Measurements from ENCODE around the gene RMND5A. TPM values are rescaled to one million over a fixed set of nuclear protein-coding genes. Genes with fewer than 3 reads are reported as not detected.

Gene RMND5A, protein sequence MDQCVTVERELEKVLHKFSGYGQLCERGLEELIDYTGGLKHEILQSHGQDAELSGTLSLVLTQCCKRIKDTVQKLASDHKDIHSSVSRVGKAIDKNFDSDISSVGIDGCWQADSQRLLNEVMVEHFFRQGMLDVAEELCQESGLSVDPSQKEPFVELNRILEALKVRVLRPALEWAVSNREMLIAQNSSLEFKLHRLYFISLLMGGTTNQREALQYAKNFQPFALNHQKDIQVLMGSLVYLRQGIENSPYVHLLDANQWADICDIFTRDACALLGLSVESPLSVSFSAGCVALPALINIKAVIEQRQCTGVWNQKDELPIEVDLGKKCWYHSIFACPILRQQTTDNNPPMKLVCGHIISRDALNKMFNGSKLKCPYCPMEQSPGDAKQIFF
- total RNA-seq (2022; extraction: Qiagen RNA extraction; ENCODE audit: low read depth), result 19.6 to 28.9 TPM (median 25.6 TPM) in 5 replicates

DNA sequence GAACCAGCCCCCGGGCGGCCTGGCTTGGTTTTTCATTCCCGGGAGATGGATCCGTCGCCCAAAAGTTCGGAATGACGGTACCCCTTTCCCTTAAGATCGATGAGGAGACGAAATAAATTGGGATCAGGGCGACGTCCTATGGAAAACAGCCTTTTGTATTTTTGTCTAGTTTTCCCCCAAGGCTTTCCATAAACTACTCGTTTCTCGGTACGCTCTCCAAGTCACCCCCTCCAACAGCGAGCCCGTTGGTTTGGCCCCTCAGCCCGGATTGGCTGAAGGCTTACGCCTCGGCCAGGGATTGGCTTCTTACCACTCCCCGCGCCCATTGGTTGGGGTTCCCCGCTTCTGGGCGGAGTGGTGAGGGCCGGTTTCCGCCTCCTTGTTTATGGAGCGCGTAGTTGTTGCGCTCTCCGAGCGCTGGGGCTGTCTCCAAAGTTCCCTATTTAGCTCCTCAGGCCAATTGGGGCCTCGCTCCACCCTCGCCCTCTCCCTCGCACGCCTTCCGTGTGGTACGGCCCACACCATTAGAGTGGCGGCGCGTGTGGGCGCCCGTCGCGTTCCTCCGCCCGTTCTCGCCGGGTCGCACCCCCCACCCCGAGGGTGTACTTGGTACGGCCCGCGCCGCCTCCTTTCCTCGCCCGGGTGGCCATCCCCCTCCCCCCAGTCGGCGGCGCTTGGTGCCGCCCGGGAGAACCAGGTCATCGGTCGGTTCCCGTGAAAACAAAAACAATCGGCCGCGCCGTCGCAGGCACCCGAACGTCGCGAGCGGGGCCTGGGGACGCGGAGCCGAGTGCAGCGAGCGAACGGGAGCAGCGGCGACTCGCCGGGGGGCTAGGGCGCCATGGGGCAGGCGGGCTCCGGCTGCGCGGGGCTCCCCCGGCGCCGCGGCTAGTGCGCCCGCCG is at the start of gene RMND5A:
TSS of gene RMND5A (plus strand) at position 655 of the 903 bp plus-strand sequence. CDS start 377 bp downstream, outside the sequence.

DNA sequence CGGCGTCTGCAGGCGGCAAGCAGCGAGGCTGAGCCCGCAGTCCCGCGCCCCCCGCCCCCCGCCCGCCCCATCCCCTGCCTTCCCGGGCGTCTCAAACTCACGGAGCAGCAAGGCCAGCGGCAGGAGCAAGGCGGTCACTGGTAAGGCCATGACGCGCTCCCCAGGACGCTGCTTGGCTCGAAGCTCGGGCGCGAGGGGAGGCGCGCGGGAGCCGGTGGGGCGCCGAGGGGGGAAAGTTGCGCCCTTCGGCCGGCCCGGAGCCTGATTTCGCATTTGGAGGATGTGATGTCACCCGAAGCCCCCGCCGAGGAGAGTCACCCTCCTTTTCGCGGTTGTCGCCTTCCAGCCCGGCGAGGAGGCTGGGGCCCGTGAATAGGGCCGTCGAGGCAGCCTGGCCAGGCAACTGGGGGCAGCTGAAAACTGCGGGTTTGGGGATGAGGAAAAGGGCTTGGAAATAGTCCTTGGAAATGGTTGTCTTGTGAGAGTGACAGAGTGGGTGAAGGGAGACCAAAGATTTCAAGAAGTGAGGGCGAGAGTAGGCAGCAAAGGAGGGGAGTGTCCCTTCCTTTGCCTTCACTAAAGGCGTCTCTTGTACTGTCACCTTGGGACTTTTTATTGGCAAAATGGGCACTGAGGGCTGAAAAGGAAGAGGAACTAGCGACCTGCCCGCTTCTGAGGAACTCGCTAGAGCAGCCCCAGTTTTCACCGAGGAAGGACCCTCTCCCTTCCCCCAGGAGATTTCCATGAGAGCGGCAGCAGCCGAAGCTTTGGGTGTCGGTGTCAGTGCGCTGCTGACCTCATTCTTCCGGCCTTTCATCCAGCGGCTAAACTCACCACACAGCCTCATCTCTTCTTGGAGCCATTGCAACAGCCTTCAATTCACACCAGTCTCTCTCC is 70.8 kb downstream of the RMND5A start, which contains the start of gene CD8A:
TSS of gene CD8A (minus strand) at position 238 of the 897 bp plus-strand sequence. CDS start at position 150, 88 bp downstream.

Other genes with a start within 250 kb of the RMND5A start
- 117 to 144 TPM (median 126 TPM) in 5 replicates for gene CHMP3, start 156.8 kb upstream of the RMND5A start, total RNA-seq (2022; extraction: Qiagen RNA extraction; ENCODE audit: low read depth)
- gene RNF103, start 96.4 kb upstream of the RMND5A start, total RNA-seq (2022; extraction: Qiagen RNA extraction; ENCODE audit: low read depth), result 41.1 to 54.6 TPM (median 51.9 TPM) in 5 replicates
- gene CD8A, start 70.6 kb downstream of the RMND5A start, total RNA-seq (2022; extraction: Qiagen RNA extraction; ENCODE audit: low read depth), result 0.20 to 0.42 TPM (median 0.28 TPM) in 5 replicates
- not detected in 5 replicates for gene CD8B, start 141.6 kb downstream of the RMND5A start, total RNA-seq (2022; extraction: Qiagen RNA extraction; ENCODE audit: low read depth)
- 0.06 to 0.14 TPM (median 0.08 TPM) in 3 of 5 replicates, not detected in the others for gene RGPD1, start 221.8 kb downstream of the RMND5A start, total RNA-seq (2022; extraction: Qiagen RNA extraction; ENCODE audit: low read depth)